H1 (cell line): Measurements from ENCODE around the gene TMEM63A. TPM values are rescaled to one million over a fixed set of nuclear protein-coding genes. Genes with fewer than 3 reads are reported as not detected.

Source experiments
- CTCF ChIA-PET: fragments of 300-600 bp; sonication (Branson Sonifier 250); formaldehyde crosslinking; loops from one replicate; lab custom pipeline; 2021; ENCODE audit not compliant: partially characterized antibody; lab: Charles Lee
- POLR2A ChIA-PET: fragments of 300-600 bp; sonication (Branson Sonifier 250); formaldehyde crosslinking; loops from one replicate; lab custom pipeline; 2021; ENCODE audit warnings: inconsistent platforms; ENCODE audit not compliant: partially characterized antibody; lab: Charles Lee
- DNase-seq, 2 experiments: peaks; one replicate each; pipeline versions ENCODE4 v3.0.0 to v3.0.0-alpha.2; 2010 to 2022; ENCODE audit warnings: low spot score in 2 of 2, low read depth in 1 of 2, mixed read lengths in 1 of 2
- FAIRE-seq: peaks from 2 replicates; lab custom pipeline; 2011; peaks lifted over from hg19 to GRCh38; lab: Jason Lieb, UNC
- H2AFZ ChIP-seq: 2 replicates; pipeline ENCODE4 v1.8.1; 2012; ENCODE audit warnings: low read length, inconsistent platforms
- H2AK5ac ChIP-seq: 2 replicates; pipeline ENCODE4 v1.6.1; 2013; ENCODE audit warnings: low read depth, low read length
- H2BK120ac ChIP-seq: replicated peaks from 2 replicates; pipeline ENCODE3; 2013; ENCODE audit warnings: low read depth, low read length, inconsistent platforms
- H2BK12ac ChIP-seq: 2 replicates; pipeline ENCODE4 v1.6.1; 2013; ENCODE audit warnings: low read depth, low read length
- H2BK15ac ChIP-seq: 2 replicates; pipeline ENCODE4 v1.6.1; 2013; ENCODE audit warnings: low read length
- H2BK20ac ChIP-seq: 2 replicates; pipeline ENCODE4 v1.6.1; 2013; ENCODE audit warnings: low read length
- H2BK5ac ChIP-seq: 2 replicates; pipeline ENCODE4 v1.6.1; 2013; ENCODE audit warnings: low read depth, low read length
- H3K14ac ChIP-seq: 2 replicates; pipeline ENCODE4 v1.6.1; 2013; ENCODE audit warnings: inconsistent platforms; ENCODE audit not compliant: insufficient read length
- H3K18ac ChIP-seq: 2 replicates; pipeline ENCODE4 v1.6.1; 2013; ENCODE audit warnings: low read length; ENCODE audit errors: extremely low read depth
- H3K23ac ChIP-seq: 2 replicates; pipeline ENCODE4 v1.6.1; 2013; ENCODE audit warnings: inconsistent platforms; ENCODE audit not compliant: insufficient read length
- H3K23me2 ChIP-seq: 2 replicates; pipeline ENCODE4 v1.6.1; 2013; ENCODE audit warnings: low read depth, low read length
- H3K27ac ChIP-seq: 2 replicates; pipeline ENCODE4 v1.6.1; 2011; ENCODE audit warnings: low read depth, low read length, inconsistent platforms
- H3K27me3 ChIP-seq, 4 experiments: replicated peaks in 1 of 4; 1 replicate in 1 of 4; 2 replicates in 3 of 4; pipeline versions ENCODE4 v1.6.1 to v1.8.1; 2011 to 2013; ENCODE audit warnings: low read length in 3 of 4, mild to moderate bottlenecking in 3 of 4, inconsistent platforms in 2 of 4, mixed read lengths in 2 of 4, moderate library complexity in 1 of 4; ENCODE audit not compliant: control insufficient read depth in 3 of 4, insufficient read depth in 3 of 4; ENCODE audit errors: extremely low read depth in 1 of 4
- H3K36me3 ChIP-seq, 4 experiments: 2 replicates each; pipeline versions ENCODE4 v1.6.1 to v1.8.1; 2011 to 2013; ENCODE audit warnings: mild to moderate bottlenecking in 4 of 4, low read length in 3 of 4, moderate library complexity in 2 of 4, control low read depth in 1 of 4, inconsistent platforms in 1 of 4; ENCODE audit not compliant: insufficient read depth in 4 of 4, control insufficient read depth in 2 of 4
- H3K4ac ChIP-seq: replicated peaks from 2 replicates; pipeline ENCODE3; 2013; ENCODE audit warnings: low read length, low read depth, mixed read lengths, inconsistent platforms; ENCODE audit not compliant: insufficient read length
- H3K4me1 ChIP-seq, 4 experiments: replicated peaks in 1 of 4; 1 replicate in 1 of 4; 2 replicates in 3 of 4; pipeline versions ENCODE4 v1.6.1 to v1.8.1; 2011 to 2013; ENCODE audit warnings: low read length in 3 of 4, inconsistent platforms in 2 of 4, mixed read lengths in 1 of 4; ENCODE audit not compliant: insufficient read depth in 4 of 4, control insufficient read depth in 3 of 4
- H3K4me2 ChIP-seq, 2 experiments: 2 replicates each; pipeline versions ENCODE4 v1.6.1 to v1.8.1; 2011 to 2013; ENCODE audit warnings: low read depth in 2 of 2, low read length in 2 of 2, control low read depth in 1 of 2, inconsistent platforms in 1 of 2, mild to moderate bottlenecking in 1 of 2; ENCODE audit not compliant: insufficient read depth in 1 of 2
- H3K4me3 ChIP-seq, 4 experiments: fragments of 200-600, 300-600 bp in 1 of 4; sonication (generic), shearing (Covaris generic), sonication (Bioruptor Twin) in 1 of 4; 2 replicates each; pipeline versions ENCODE4 v1.5.1 to v1.8.1; 2011 to 2016; ENCODE audit warnings: low read length in 4 of 4, low read depth in 3 of 4, control low read depth in 2 of 4, inconsistent platforms in 2 of 4, mild to moderate bottlenecking in 2 of 4, mixed read lengths in 1 of 4, moderate library complexity in 1 of 4; ENCODE audit not compliant: insufficient read depth in 2 of 4; ENCODE audit errors: extremely low read depth in 1 of 4
- H3K56ac ChIP-seq: replicated peaks from 2 replicates; pipeline ENCODE3; 2013; ENCODE audit warnings: low read depth, mild to moderate bottlenecking, mixed read lengths, low read length, inconsistent platforms; ENCODE audit not compliant: insufficient read length
- H3K79me1 ChIP-seq: 2 replicates; pipeline ENCODE4 v1.6.1; 2013; ENCODE audit warnings: low read depth, low read length, control low read depth
- H3K79me2 ChIP-seq, 2 experiments: 2 replicates each; pipeline versions ENCODE4 v1.6.1 to v1.8.1; 2012 to 2013; ENCODE audit warnings: low read length in 2 of 2, mild to moderate bottlenecking in 2 of 2, inconsistent platforms in 1 of 2; ENCODE audit not compliant: insufficient read depth in 2 of 2, control insufficient read depth in 1 of 2
- H3K9ac ChIP-seq, 4 experiments: replicated peaks in 1 of 4; 1 replicate in 1 of 4; 2 replicates in 3 of 4; pipeline versions ENCODE4 v1.6.1 to v1.8.1; 2011 to 2013; ENCODE audit warnings: low read depth in 3 of 4, low read length in 3 of 4, control low read depth in 2 of 4, mild to moderate bottlenecking in 2 of 4, moderate library complexity in 2 of 4, inconsistent platforms in 1 of 4; ENCODE audit errors: extremely low read depth in 1 of 4
- H3K9me3 ChIP-seq, 2 experiments: 2 replicates each; pipeline versions ENCODE4 v1.6.1 to v1.8.1; 2012 to 2013; ENCODE audit warnings: mild to moderate bottlenecking in 2 of 2, moderate library complexity in 2 of 2, control low read depth in 1 of 2, inconsistent platforms in 1 of 2, low read depth in 1 of 2, low read length in 1 of 2, mixed read lengths in 1 of 2; ENCODE audit not compliant: insufficient read depth in 2 of 2
- H4K20me1 ChIP-seq, 2 experiments: replicated peaks in 1 of 2; 2 replicates each; pipeline versions ENCODE3 to v1.8.1; 2011 to 2013; ENCODE audit warnings: inconsistent platforms in 2 of 2, low read length in 2 of 2, mild to moderate bottlenecking in 1 of 2; ENCODE audit not compliant: insufficient read depth in 2 of 2, control insufficient read depth in 1 of 2
- H4K5ac ChIP-seq: 2 replicates; pipeline ENCODE4 v1.6.1; 2013; ENCODE audit warnings: low read length, low read depth, mixed read lengths, inconsistent platforms; ENCODE audit not compliant: insufficient read length
- H4K8ac ChIP-seq: 2 replicates; pipeline ENCODE4 v1.8.0; 2013; ENCODE audit warnings: mild to moderate bottlenecking, moderate library complexity, low read length, inconsistent platforms; ENCODE audit not compliant: insufficient read depth; ENCODE audit errors: extremely low read depth
- H4K91ac ChIP-seq: replicated peaks from 2 replicates; pipeline ENCODE3; 2013; ENCODE audit warnings: low read length, mixed read lengths, inconsistent platforms; ENCODE audit not compliant: insufficient read length
- CBX8 ChIP-seq: fragments of 300-800, 300-1000 bp; sonication (generic); IDR thresholded peaks from 2 replicates; pipeline ENCODE4 v1.7.1; 2016; ENCODE audit warnings: low read depth, low read length, borderline replicate concordance
- MAFK ChIP-seq: IDR thresholded peaks from 2 replicates; pipeline ENCODE4 v1.6.1; 2012; ENCODE audit warnings: low read depth, mild to moderate bottlenecking, improper control_type of control experiment, low read length
- PHF8 ChIP-seq: fragments of 200-600 bp; sonication (generic); conservative IDR thresholded peaks from 2 replicates; pipeline ENCODE4 v1.7.1; 2012; ENCODE audit warnings: low read depth, mild to moderate bottlenecking, inconsistent platforms, low read length, moderate library complexity
- RBBP5 ChIP-seq: IDR thresholded peaks from 2 replicates; pipeline ENCODE4 v1.7.1; 2012; ENCODE audit warnings: low read depth, mild to moderate bottlenecking, inconsistent platforms, low read length, moderate library complexity, borderline replicate concordance
- SIX5 ChIP-seq: IDR thresholded peaks from 2 replicates; pipeline ENCODE4 v1.6.1; 2011; ENCODE audit warnings: mild to moderate bottlenecking, low read depth, low read length
- SP1 ChIP-seq: IDR thresholded peaks from 2 replicates; pipeline ENCODE4 v1.6.1; 2011; ENCODE audit warnings: low read depth, low read length
- WGBS, 2 experiments: shearing (Covaris generic) in 1 of 2; methylation state at CpG; one replicate each; pipeline versions ENCODE4 v1.1.6 to v1.1.7; 2013 to 2015; ENCODE audit warnings: low lambda C conversion rate in 2 of 2, mixed read lengths in 2 of 2, inconsistent platforms in 1 of 2, low coverage in 1 of 2, missing lambda C conversion rate in 1 of 2; ENCODE audit not compliant: insufficient replicate concordance in 2 of 2, insufficient coverage in 1 of 2, insufficient read length in 1 of 2; ENCODE audit errors: extremely low coverage in 1 of 2, missing lambda C conversion rate in 1 of 2; 5-methylcytosine and 5-hydroxymethylcytosine counted together
- polyA plus RNA-seq, 7 experiments: library from polyadenylated mRNA; depleted of rRNA in 3 of 7; stranded (reverse) in 5 of 7; unstranded in 2 of 7; fragments of >200 nt in 5 of 7; fragments of 200-250 nt in 2 of 7; gene quantifications; 1 replicate in 5 of 7; 2 replicates in 1 of 7; 4 replicates in 1 of 7; pipeline versions ENCODE4 v1.2.1 to v1.2.3, GENCODE V29; 2011 to 2013; ENCODE audit warnings: missing spikeins in 2 of 7, mixed read lengths in 2 of 7
- total RNA-seq: library from RNA; stranded (reverse); fragmentation: NEBNext Ultra II Directional; extraction: Animal tissue kit (Norgen Biotek cat#: 25700); gene quantifications from 2 replicates; pipeline ENCODE4 v1.2.1, GENCODE V29; 2021

TMEM63A gene
- total and polyA plus RNA-seq, 2 of the 8 experiments (the other 6 are each of a cell fraction or from before 2014, with no cell fraction given): 26.1 to 55.4 TPM

GRCh38 chr1:225842788-225843425 lies 39.3 kb downstream of the TMEM63A start:
- Histone ChIP-seq H3K36me3 (peaks cover 0 to 16% (median 6%) of the 10 kb centered on the region in 4 experiments; a peak in 3 of 8 replicates), H2BK120ac (no peak overlapping the region)

More at GRCh38 chr1:225842788-225843425, 39.3 kb downstream of the TMEM63A start:
- H3K27ac ChIP-seq: no peak overlapping the region
- H3K56ac ChIP-seq: no peak overlapping the region
- 0 out of 2 replicates have a peak, but pooled peaks cover 2% of the 10 kb centered on the region for H3K79me1 ChIP-seq
- TF ChIP-seq PHF8 (no peak), SP1 (no peak), MAFK (no peak), SIX5 (no peak), CBX8 (no peak), RBBP5 (no peak)
- H3K4me2 ChIP-seq: no peak overlapping the region
- H3K14ac ChIP-seq: no peak overlapping the region
- no peak overlapping the region for H2BK15ac ChIP-seq
- POLR2A ChIA-PET: interaction anchor here (0.9 to 3.4 kb wide), 12 partner anchors 10 to 368 kb away, joined by 3 to 15 read pairs (median 4); partner anchors contain the start of genes LEFTY1 and SRP9
- 93% methylated on average over 6 of the region's 6 CpGs; no CpG with 5 or more reads in 1 of the 2 experiments for WGBS, 2 experiments
- H4K20me1 ChIP-seq: peaks cover 2 to 8% of the 10 kb centered on the region in 2 experiments
- no peaks in the 10 kb centered on the region; a peak in 1 of 7 replicates for H3K27me3 ChIP-seq
- CTCF ChIA-PET: interaction anchor here (0.7 to 3.4 kb wide), 9 partner anchors 18 to 368 kb away, joined by 3 to 10 read pairs (median 4); partner anchors contain the start of gene SRP9
- H4K8ac ChIP-seq: no peak overlapping the region
- H4K91ac ChIP-seq: no peak overlapping the region
- DNase-seq (no peak), FAIRE-seq (no peak)
- H2BK12ac ChIP-seq: no peak overlapping the region
- no peaks in the 10 kb centered on the region for H3K9me3 ChIP-seq
- peaks cover 0 to 8% (median 4%) of the 10 kb centered on the region in 4 experiments; a peak in 4 of 7 replicates for H3K4me1 ChIP-seq
- no peaks in the 10 kb centered on the region; the same call in 1 of the 2 replicates for H3K23me2 ChIP-seq
- H3K9ac ChIP-seq: no peak overlapping the region
- H3K4me3 ChIP-seq: no peak overlapping the region
- H4K5ac ChIP-seq: no peak overlapping the region
- no peak overlapping the region for H3K23ac ChIP-seq
- no peak overlapping the region for H3K18ac ChIP-seq
- H3K79me2 ChIP-seq: no peaks in the 10 kb centered on the region
- no peak overlapping the region; the same call in 1 of the 2 replicates for H2BK5ac ChIP-seq
- H2AK5ac ChIP-seq: no peak overlapping the region
- H3K4ac ChIP-seq: no peak overlapping the region
- H2BK20ac ChIP-seq: no peak overlapping the region
- H2AFZ ChIP-seq: no peak overlapping the region
